Stimulated activated naive B cell treated with anti-CD40 and anti-IgM and Interleukin-4, amounts not matched to agents 10 μg/mL and 1 μg/mL and 100 μg/mL, for 72 hours (primary cell): Measurements from ENCODE around the gene LRRFIP1.

ENCODE experiments used
- ATAC-seq, 2 donors: fragments of 150-1000 bp; cut with Tn5 transposase; replicated peaks; 2 replicates each; pipeline ENCODE4 v1.10.0; 2021; ENCODE audit warnings: moderate library complexity in 1 of 2
- DNase-seq: peaks from one replicate; pipeline ENCODE4 v3.0.0; 2021
- H3K27ac Mint-ChIP-seq: one replicate; pipeline ENCODE4 v1.8.0; 2022; ENCODE audit warnings: mild to moderate bottlenecking, mixed read lengths
- H3K27me3 Mint-ChIP-seq, 2 donors: one replicate each; pipeline ENCODE4 v1.8.0; 2022; ENCODE audit warnings: mixed read lengths in 2 of 2
- H3K36me3 Mint-ChIP-seq, 2 donors: one replicate each; pipeline ENCODE4 v1.8.0; 2022; ENCODE audit warnings: mixed read lengths in 2 of 2, mild to moderate bottlenecking in 1 of 2
- H3K4me1 Mint-ChIP-seq, 2 donors: one replicate each; pipeline ENCODE4 v1.8.0; 2022; ENCODE audit warnings: mixed read lengths in 2 of 2, mild to moderate bottlenecking in 1 of 2
- H3K4me3 Mint-ChIP-seq, 2 donors: one replicate each; pipeline ENCODE4 v1.8.0; 2022; ENCODE audit warnings: mild to moderate bottlenecking in 2 of 2, mixed read lengths in 2 of 2, moderate library complexity in 1 of 2
- H3K9me3 Mint-ChIP-seq, 2 donors: one replicate each; pipeline ENCODE4 v1.8.0; 2022; ENCODE audit warnings: mixed read lengths in 2 of 2, mild to moderate bottlenecking in 1 of 2

LRRFIP1 gene

DNA sequence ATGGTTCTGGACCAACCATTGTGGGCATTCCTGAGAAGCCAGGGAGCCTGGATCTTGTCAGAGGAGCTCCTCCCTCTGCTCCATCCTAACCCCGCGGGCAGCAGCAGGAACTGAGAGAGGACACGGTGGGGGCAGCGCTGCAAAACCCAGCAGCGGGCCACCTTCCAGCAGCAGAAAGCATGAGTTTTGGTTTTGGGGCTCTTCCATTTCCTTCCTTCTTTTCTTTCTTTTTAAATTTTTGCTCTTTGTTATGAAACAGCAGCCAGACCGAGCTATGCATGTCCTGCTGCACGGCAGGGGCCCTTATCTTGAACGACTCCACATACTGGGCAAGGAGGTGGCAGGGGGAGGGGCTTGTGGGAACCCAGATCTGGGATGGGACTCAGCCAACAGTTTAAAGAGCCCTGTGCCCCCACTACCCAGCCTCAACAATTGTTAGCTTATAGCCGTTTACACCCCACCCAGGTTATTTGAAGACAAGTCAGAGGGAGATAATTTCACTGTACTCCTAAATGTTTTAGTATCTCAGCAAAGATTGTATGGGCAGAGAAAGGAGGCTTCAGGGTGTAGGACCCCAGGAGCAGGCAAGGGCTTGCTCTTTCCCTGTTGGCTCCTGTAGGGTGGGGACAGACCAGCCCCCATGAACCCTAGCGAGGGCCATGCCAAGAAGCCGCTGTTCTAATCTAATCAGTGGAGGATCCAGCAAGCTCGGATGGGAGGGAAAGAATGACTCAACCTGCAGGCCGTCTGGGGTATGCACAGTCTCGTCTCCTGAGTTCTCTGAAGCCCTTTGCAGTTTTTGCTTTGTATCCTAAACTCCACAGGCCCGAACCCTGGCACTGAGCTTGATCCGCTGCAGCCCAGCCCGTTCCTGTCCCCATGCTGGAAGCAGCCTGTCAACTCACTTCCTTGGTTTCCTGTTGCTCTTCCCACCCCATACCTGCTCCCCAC lies 75.3 kb downstream of the LRRFIP1 start:
- Mint-ChIP-seq H3K4me1 (peaks cover 76 to 99% of the 10 kb centered on the region in 2 donors), H3K27ac (peak overlapping the region; percentile 99), H3K36me3 (peaks cover 38 to 63% of the 10 kb centered on the region in 2 donors), H3K9me3 (peaks cover 4% of the 10 kb centered on the region in 2 donors), H3K4me3 (peak overlapping the region; percentile 85 to 91), H3K27me3 (no peaks in the 10 kb centered on the region)
- ATAC-seq: peak; percentile 6 to 20
- no peak for DNase-seq

DNA sequence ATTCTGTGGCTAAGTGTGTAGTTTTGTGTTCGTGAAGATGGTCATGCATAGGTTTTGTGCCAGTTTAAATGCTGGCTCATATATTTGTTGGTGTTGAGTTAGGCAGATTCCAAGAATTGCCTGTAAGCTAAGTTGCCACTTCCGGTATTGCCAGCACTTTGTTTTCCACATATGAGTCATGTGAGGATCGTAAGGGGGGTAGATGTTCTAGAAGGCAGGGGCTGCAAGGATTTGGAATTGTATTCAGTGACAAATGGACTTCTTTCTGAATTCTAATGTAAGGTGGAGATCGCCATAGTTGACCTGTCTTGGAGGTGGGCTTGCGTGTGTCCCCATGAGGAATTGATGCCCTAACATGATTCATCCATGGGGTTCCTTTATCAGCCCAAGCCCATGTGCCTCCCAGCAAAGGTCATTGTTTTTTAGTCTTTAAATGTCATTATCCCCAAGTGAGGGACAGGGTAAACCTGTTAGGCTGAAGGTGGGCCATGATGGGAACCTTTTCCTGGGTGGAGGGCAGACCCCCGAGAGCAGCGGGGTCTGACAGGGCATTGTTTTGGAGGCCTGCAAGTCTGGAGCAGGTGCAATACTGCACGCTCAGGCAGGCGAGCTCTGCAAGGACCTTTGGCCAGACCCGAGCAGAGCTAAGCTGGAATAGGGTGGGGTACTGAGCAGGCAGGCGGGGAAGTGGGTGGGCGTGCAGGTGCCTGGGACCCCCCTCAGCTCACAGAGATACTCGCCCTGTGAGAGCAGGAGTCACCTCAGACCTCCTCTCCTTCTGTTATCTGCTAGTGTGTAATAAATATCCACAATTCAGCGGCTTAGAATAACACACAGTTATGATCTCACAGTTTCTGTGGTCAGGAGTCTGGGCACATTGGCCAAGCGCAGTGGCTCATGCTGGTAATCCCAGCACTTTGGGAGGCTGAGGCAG lies 77.4 kb downstream of the LRRFIP1 start:
- Mint-ChIP-seq H3K27me3 (no peaks in the 10 kb centered on the region), H3K4me1 (peaks cover 67 to 94% of the 10 kb centered on the region in 2 donors), H3K36me3 (peaks cover 38 to 59% of the 10 kb centered on the region in 2 donors), H3K27ac (peak overlapping the region; percentile 99), H3K9me3 (peaks cover 4% of the 10 kb centered on the region in 2 donors), H3K4me3 (peak overlapping the region; percentile 85 to 91)
- ATAC-seq: no peak
- DNase-seq: no peak

DNA sequence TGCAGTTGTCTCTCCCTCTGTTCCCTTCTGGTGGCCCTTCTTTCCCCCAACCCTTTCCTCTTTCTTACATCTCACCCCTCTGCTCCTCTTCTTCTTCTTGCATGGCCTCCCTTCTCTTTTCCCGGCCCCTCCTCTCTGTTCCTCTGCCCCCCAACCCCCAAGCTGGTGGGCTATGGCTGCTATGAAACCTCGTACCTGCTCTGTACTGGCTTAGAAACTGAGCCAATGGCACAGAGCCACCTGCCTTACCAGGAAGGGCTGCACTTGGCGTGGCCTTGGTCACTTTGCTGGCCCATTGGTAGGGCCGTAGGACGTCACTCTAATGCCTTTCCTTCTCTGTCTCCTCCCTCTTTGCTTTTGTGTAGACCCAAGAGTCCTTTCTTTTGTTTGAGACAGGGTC lies 78.9 kb downstream of the LRRFIP1 start:
- Mint-ChIP-seq H3K4me3 (peak overlapping the region; percentile 33 to 44), H3K36me3 (peaks cover 39 to 59% of the 10 kb centered on the region in 2 donors), H3K27me3 (no peaks in the 10 kb centered on the region), H3K27ac (peak overlapping the region; percentile 96), H3K4me1 (peaks cover 54 to 85% of the 10 kb centered on the region in 2 donors), H3K9me3 (peaks cover 4% of the 10 kb centered on the region in 2 donors)
- DNase-seq: no peak
- no peak for ATAC-seq

DNA sequence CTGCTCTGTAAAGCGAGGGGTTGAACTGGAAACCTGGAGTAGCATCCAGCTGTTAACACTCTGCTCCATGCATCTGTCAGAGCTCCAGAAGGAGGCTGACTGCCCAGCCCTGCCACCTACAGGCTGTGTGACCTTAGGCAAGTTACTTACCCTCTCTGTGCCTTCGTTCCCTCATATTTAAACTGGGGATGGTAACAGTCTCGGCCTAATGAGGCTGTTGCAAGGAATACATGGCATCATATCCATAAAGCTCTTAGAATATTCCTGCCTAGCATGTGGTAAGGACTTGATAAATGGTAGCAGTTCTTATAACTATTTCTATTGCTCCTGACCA lies 80.6 kb downstream of the LRRFIP1 start:
- ATAC-seq: no peak
- no peak overlapping the region for H3K27ac Mint-ChIP-seq
- peaks cover 49 to 84% of the 10 kb centered on the region in 2 donors for H3K4me1 Mint-ChIP-seq
- H3K27me3 Mint-ChIP-seq: no peaks in the 10 kb centered on the region
- DNase-seq: no peak
- no peak overlapping the region for H3K4me3 Mint-ChIP-seq
- peaks cover 4% of the 10 kb centered on the region in 2 donors for H3K9me3 Mint-ChIP-seq
- H3K36me3 Mint-ChIP-seq: peaks cover 47 to 68% of the 10 kb centered on the region in 2 donors

- no peak overlapping the region for H3K4me3 Mint-ChIP-seq
- H3K27me3 Mint-ChIP-seq: no peaks in the 10 kb centered on the region
- peaks cover 4% of the 10 kb centered on the region in 2 donors for H3K9me3 Mint-ChIP-seq
- DNase-seq (no peak), ATAC-seq (no peak)
- peaks cover 46 to 68% of the 10 kb centered on the region in 2 donors for H3K36me3 Mint-ChIP-seq
- peak overlapping the region; percentile 76 for H3K27ac Mint-ChIP-seq
- H3K4me1 Mint-ChIP-seq: peaks cover 48 to 84% of the 10 kb centered on the region in 2 donors
These were observed 81.1 kb downstream of the LRRFIP1 start for GRCh38 chr2:237708491-237708890.

DNA sequence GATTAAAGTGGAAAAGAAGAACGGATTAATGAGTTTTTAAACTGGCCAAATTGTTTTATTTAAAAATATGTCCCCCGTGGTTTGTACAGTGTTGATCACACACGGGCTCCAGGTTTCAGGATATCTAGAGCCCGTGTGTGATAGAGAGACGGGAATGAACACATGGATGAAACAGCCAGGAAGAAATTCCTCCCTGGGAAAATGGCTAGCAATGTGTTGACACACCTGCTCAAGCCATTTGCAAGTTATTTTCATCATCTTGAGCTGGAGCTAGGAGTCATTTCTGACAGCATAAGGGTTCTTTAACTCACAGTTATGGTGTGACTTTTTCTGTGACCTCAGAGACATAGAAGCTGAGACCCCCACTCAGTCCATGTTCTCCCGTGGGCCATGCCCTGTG lies 81.6 kb downstream of the LRRFIP1 start:
- no peaks in the 10 kb centered on the region for H3K27me3 Mint-ChIP-seq
- H3K4me1 Mint-ChIP-seq: peaks cover 44 to 82% of the 10 kb centered on the region in 2 donors
- no peak overlapping the region for H3K4me3 Mint-ChIP-seq
- no peak for DNase-seq
- no peak overlapping the region for H3K27ac Mint-ChIP-seq
- H3K9me3 Mint-ChIP-seq: peaks cover 4% of the 10 kb centered on the region in 2 donors
- no peak for ATAC-seq
- H3K36me3 Mint-ChIP-seq: peaks cover 41 to 65% of the 10 kb centered on the region in 2 donors

DNA sequence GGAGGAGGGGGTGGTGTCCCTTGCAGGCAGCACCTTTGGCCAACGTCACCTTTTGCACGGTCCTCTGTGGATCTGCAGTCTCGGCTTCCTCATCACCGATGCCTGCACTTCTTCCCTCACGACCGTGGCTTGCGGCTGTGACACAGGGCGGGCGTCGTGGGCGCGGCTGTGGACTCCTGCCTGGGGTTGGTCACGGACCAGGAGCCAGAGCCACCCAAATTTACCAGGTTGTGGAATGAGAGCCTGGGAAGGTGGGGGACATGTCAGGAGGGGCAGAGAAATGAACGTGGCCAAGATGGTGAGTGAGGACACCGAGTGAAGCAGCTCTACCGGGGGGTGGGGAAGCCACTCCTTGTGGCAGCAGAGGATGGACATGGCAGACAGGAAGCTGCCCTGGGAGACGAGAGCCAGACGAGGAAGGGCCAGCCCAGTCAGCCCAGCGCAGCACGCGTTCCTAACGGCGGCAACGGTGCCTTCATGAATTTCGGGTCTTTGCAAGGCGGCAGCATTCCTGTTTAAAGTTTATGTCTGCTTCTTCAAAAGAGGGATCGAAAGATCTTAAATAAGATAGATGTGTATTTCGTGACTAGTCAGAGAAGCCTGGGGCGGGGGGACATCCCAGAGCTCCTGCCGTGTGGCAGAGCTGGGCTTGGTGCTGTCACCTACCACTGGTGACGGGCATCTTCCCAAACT lies 84.2 kb downstream of the LRRFIP1 start:
- Mint-ChIP-seq H3K4me1 (peaks cover 44 to 76% of the 10 kb centered on the region in 2 donors), H3K27me3 (no peaks in the 10 kb centered on the region), H3K9me3 (no peaks in the 10 kb centered on the region), H3K27ac (peak overlapping the region; percentile 75), H3K36me3 (peaks cover 40 to 63% of the 10 kb centered on the region in 2 donors), H3K4me3 (no peak overlapping the region)
- ATAC-seq (no peak), DNase-seq (no peak)

GRCh38 chr2:237712477-237713377 lies 85.3 kb downstream of the LRRFIP1 start:
- ATAC-seq (no peak), DNase-seq (no peak)
- peaks cover 39 to 71% of the 10 kb centered on the region in 2 donors for H3K4me1 Mint-ChIP-seq
- peaks cover 46 to 59% of the 10 kb centered on the region in 2 donors for H3K36me3 Mint-ChIP-seq
- H3K9me3 Mint-ChIP-seq: no peaks in the 10 kb centered on the region
- peak overlapping the region; percentile 73 for H3K27ac Mint-ChIP-seq
- no peaks in the 10 kb centered on the region for H3K27me3 Mint-ChIP-seq
- no peak overlapping the region for H3K4me3 Mint-ChIP-seq

- H3K27me3 Mint-ChIP-seq: no peaks in the 10 kb centered on the region
These were observed 87.5 kb downstream of the LRRFIP1 start for GRCh38 chr2:237714690-237715458.

DNA sequence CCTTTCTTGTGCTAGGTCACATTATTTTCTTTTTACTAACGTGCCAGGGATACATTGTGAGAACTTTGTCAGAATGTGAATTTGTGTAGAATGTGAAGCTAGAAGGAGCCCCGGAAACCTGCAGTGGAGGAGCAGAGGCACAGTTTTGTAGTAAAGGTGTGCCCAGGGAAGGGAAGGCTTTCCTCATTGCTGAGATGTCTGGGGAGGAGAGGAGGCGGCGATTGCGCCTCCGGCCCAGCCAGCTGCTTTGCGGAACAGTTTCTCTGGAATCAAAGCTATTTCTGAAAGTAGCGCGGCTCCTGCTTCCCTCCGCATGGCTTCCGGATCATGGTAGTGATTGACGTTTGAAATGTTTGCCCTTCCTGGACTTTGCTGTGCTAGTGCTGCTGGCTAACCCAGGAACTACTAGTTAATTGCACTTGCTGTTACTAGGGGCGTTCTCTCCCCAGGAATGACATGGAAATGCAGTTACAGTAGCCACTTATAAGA lies 88.1 kb downstream of the LRRFIP1 start:
- DNase-seq (no peak), ATAC-seq (no peak)
- H3K9me3 Mint-ChIP-seq: no peaks in the 10 kb centered on the region
- H3K27ac Mint-ChIP-seq: peak overlapping the region; percentile 89
- no peaks in the 10 kb centered on the region for H3K27me3 Mint-ChIP-seq
- peaks cover 45 to 77% of the 10 kb centered on the region in 2 donors for H3K4me1 Mint-ChIP-seq
- peak overlapping the region in 1 of 2 donors; percentile 21 for H3K4me3 Mint-ChIP-seq
- H3K36me3 Mint-ChIP-seq: peaks cover 44 to 66% of the 10 kb centered on the region in 2 donors

More at GRCh38 chr2:237714690-237715458, 87.5 kb downstream of the LRRFIP1 start:
- no peak for ATAC-seq
- H3K4me3 Mint-ChIP-seq: no peak overlapping the region
- H3K4me1 Mint-ChIP-seq: peaks cover 43 to 72% of the 10 kb centered on the region in 2 donors
- H3K27ac Mint-ChIP-seq: peak overlapping the region; percentile 89
- no peak for DNase-seq
- peaks cover 44 to 61% of the 10 kb centered on the region in 2 donors for H3K36me3 Mint-ChIP-seq
- no peaks in the 10 kb centered on the region for H3K9me3 Mint-ChIP-seq

GRCh38 chr2:237716011-237716410 lies 88.6 kb downstream of the LRRFIP1 start:
- H3K9me3 Mint-ChIP-seq: no peaks in the 10 kb centered on the region
- no peak for DNase-seq
- ATAC-seq: no peak
- peak overlapping the region; percentile 89 for H3K27ac Mint-ChIP-seq
- peaks cover 49 to 68% of the 10 kb centered on the region in 2 donors for H3K36me3 Mint-ChIP-seq
- peaks cover 50 to 78% of the 10 kb centered on the region in 2 donors for H3K4me1 Mint-ChIP-seq
- no peaks in the 10 kb centered on the region for H3K27me3 Mint-ChIP-seq
- H3K4me3 Mint-ChIP-seq: no peak overlapping the region
